IgD-negative memory B cell (primary cell): ENCODE results near the gene SNRNP70. TPM values are rescaled to one million over a fixed set of nuclear protein-coding genes. Genes with fewer than 3 reads are reported as not detected.

Source experiments
- H3K27ac Mint-ChIP-seq, 3 donors: one replicate each; pipeline ENCODE4 v1.8.0; 2020 to 2022; ENCODE audit warnings: mild to moderate bottlenecking in 3 of 3, mixed read lengths in 3 of 3, moderate library complexity in 1 of 3
- H3K27me3 Mint-ChIP-seq: one replicate; pipeline ENCODE4 v1.8.0; 2021; ENCODE audit warnings: mixed read lengths
- H3K36me3 Mint-ChIP-seq: one replicate; pipeline ENCODE4 v1.8.0; 2020; ENCODE audit warnings: mild to moderate bottlenecking, mixed read lengths
- H3K4me1 Mint-ChIP-seq, 3 donors: one replicate each; pipeline ENCODE4 v1.8.0; 2020 to 2022; ENCODE audit warnings: mixed read lengths in 3 of 3, mild to moderate bottlenecking in 1 of 3
- H3K4me3 Mint-ChIP-seq, 4 donors: one replicate each; pipeline ENCODE4 v1.8.0; 2020 to 2022; ENCODE audit warnings: mild to moderate bottlenecking in 4 of 4, mixed read lengths in 4 of 4, moderate library complexity in 3 of 4
- H3K9me3 Mint-ChIP-seq, 3 donors: one replicate each; pipeline ENCODE4 v1.8.0; 2020 to 2021; ENCODE audit warnings: mixed read lengths in 3 of 3, mild to moderate bottlenecking in 1 of 3
- polyA plus RNA-seq: library from polyadenylated mRNA; unstranded; fragments of 300-500 nt; fragmentation: Illumina TruSeq; gene quantifications from one replicate; pipeline ENCODE4 v1.2.3, GENCODE V29; 2021

The SNRNP70 gene
- polyA plus RNA-seq, 1 donor from 2014 or later = 67.0 TPM

- peaks cover 3% of the 10 kb centered on the region for H3K36me3 Mint-ChIP-seq
- peaks cover 40% of the 10 kb centered on the region for H3K27me3 Mint-ChIP-seq
- H3K27ac Mint-ChIP-seq = peak within 1 kb of the TSS in 2 of 3 donors; percentile 31 to 80
- peaks cover 4 to 14% (median 11%) of the 10 kb centered on the region in 3 donors for H3K4me1 Mint-ChIP-seq
- no peaks in the 10 kb centered on the region for H3K9me3 Mint-ChIP-seq
- H3K4me3 Mint-ChIP-seq = peak within 1 kb of the TSS; percentile 77 to 93 (median 84)
Observed at GRCh38 chr19:49057636-49058234, 27.5 kb upstream of the SNRNP70 start, which contains the start of gene CGB7. TSS of gene CGB7 (minus strand) at chr19:49057749. CDS start at chr19:49055375, 2,374 bp downstream.

DNA sequence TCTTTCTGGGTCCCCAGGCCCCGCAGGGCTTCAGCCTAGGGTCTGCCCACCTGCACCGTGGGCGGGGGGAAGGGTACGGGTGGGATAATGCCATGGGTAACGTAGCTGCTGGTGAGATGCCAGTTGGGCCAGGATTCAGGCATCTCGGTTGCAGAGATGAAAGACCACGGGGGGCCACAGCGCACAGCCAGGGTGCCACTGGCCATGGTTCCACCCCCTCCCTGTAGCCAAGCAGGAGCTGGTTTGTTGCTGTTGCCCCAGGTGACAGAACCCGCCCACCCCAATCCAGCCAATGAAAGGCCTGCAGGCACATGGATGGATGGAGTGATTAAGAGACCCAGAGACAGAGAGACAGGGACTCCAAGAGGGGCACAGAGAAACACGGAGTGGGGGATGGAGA, 26.7 kb upstream of the SNRNP70 start:
- Mint-ChIP-seq H3K27ac (peak overlapping the region in 1 of 3 donors; percentile 80), H3K4me1 (peaks cover 4 to 14% (median 11%) of the 10 kb centered on the region in 3 donors), H3K36me3 (peaks cover 3% of the 10 kb centered on the region), H3K27me3 (peaks cover 46% of the 10 kb centered on the region), H3K4me3 (peak overlapping the region in 1 of 4 donors; percentile 87), H3K9me3 (no peaks in the 10 kb centered on the region)

DNA sequence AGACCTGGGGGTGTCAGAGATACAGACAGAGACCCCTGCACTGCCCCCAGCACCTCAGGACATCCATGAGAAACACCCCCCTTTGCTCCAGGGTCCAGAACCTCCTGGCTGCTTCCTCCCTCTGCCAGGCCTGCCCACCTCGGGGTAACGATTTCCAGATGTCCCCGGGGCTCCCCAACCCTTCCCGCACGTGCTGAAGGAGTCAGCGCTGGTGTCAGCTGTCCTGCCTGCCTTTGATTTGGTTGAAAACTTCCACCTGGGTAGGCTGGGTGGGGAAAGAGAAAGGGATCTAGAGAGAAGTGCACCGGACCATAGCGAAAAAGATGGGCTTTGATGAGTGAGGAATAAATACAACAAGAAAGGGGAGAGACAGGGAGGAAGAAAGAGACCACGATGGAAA, 26.2 kb upstream of the SNRNP70 start:
- no peaks in the 10 kb centered on the region for H3K9me3 Mint-ChIP-seq
- H3K4me1 Mint-ChIP-seq = peaks cover 4 to 14% (median 11%) of the 10 kb centered on the region in 3 donors
- peaks cover 43% of the 10 kb centered on the region for H3K27me3 Mint-ChIP-seq
- H3K4me3 Mint-ChIP-seq = peak overlapping the region in 1 of 4 donors; percentile 41
- peaks cover 3% of the 10 kb centered on the region for H3K36me3 Mint-ChIP-seq
- H3K27ac Mint-ChIP-seq = peak overlapping the region in 1 of 3 donors; percentile 80

GRCh38 chr19:49061000-49061399, 24.3 kb upstream of the SNRNP70 start:
- no peaks in the 10 kb centered on the region for H3K9me3 Mint-ChIP-seq
- peak overlapping the region in 2 of 4 donors; percentile 3 to 6 for H3K4me3 Mint-ChIP-seq
- peak overlapping the region in 1 of 3 donors; percentile 17 for H3K27ac Mint-ChIP-seq
- peaks cover 50% of the 10 kb centered on the region for H3K27me3 Mint-ChIP-seq
- peaks cover 3% of the 10 kb centered on the region for H3K36me3 Mint-ChIP-seq
- H3K4me1 Mint-ChIP-seq = peaks cover 4 to 14% (median 11%) of the 10 kb centered on the region in 3 donors

- Mint-ChIP-seq H3K27ac (no peak overlapping the region), H3K36me3 (peaks cover 3% of the 10 kb centered on the region), H3K4me1 (peaks cover 4 to 14% (median 11%) of the 10 kb centered on the region in 3 donors), H3K27me3 (peaks cover 51% of the 10 kb centered on the region), H3K9me3 (no peaks in the 10 kb centered on the region), H3K4me3 (no peak overlapping the region)
Observed at GRCh38 chr19:49061445-49061844, 23.8 kb upstream of the SNRNP70 start.

DNA sequence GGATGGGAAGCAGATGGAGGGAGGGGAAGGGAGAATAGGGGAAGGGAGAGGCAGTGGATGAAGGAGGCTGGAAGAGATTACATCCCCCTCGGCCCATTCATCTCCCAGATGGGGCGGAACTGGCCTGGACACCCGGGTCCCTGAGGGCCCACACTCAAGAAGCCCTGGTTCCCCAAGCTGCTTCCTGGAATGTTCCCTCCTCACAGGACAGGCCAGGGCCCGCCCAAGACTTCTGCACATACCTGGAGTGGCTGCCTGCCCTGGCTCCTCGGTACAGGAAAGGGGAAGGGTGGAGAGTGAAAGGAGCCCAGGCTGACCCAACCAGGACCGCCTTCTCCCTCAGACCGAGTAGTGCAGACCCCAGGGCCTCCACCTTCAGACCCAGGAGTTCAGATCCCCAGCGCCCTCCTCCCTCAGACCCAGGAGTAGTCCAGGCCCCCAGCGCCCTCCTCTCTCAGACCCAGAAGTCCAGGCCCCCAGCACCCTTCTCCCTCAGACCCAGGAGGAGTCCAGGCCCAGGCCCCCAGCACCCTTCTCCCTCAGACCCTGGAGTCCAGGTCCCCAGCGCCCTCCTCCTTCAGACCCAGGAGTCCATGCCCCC, 21.1 kb upstream of the SNRNP70 start:
- H3K4me1 Mint-ChIP-seq = peaks cover 0 to 4% (median 3%) of the 10 kb centered on the region in 3 donors
- peaks cover 3% of the 10 kb centered on the region for H3K36me3 Mint-ChIP-seq
- no peak overlapping the region for H3K27ac Mint-ChIP-seq
- no peak overlapping the region for H3K4me3 Mint-ChIP-seq
- H3K9me3 Mint-ChIP-seq = peaks cover 0 to under 1% (median 0%) of the 10 kb centered on the region in 3 donors
- H3K27me3 Mint-ChIP-seq = peaks cover 47% of the 10 kb centered on the region

GRCh38 chr19:49064768-49065611, 20.3 kb upstream of the SNRNP70 start, which contains the start of gene NTF4:
TSS of gene NTF4 (minus strand) at chr19:49064818. CDS start at chr19:49061997, 2,821 bp downstream.
- Mint-ChIP-seq H3K36me3 (no peaks in the 10 kb centered on the region), H3K4me3 (no peak within 1 kb of the TSS), H3K9me3 (peaks cover 0 to 6% (median 4%) of the 10 kb centered on the region in 3 donors), H3K4me1 (no peaks in the 10 kb centered on the region), H3K27ac (no peak within 1 kb of the TSS), H3K27me3 (peaks cover 47% of the 10 kb centered on the region)

GRCh38 chr19:49065905-49066512, 19.2 kb upstream of the SNRNP70 start:
- Mint-ChIP-seq H3K4me3 (peak overlapping the region in 1 of 4 donors; percentile 17), H3K4me1 (no peaks in the 10 kb centered on the region), H3K9me3 (peaks cover 0 to 6% (median 4%) of the 10 kb centered on the region in 3 donors), H3K27ac (no peak overlapping the region), H3K36me3 (no peaks in the 10 kb centered on the region), H3K27me3 (peaks cover 44% of the 10 kb centered on the region)

GRCh38 chr19:49067554-49067953, 17.7 kb upstream of the SNRNP70 start:
- no peaks in the 10 kb centered on the region for H3K4me1 Mint-ChIP-seq
- H3K36me3 Mint-ChIP-seq = no peaks in the 10 kb centered on the region
- no peak overlapping the region for H3K4me3 Mint-ChIP-seq
- H3K27ac Mint-ChIP-seq = no peak overlapping the region
- peaks cover 43% of the 10 kb centered on the region for H3K27me3 Mint-ChIP-seq
- H3K9me3 Mint-ChIP-seq = peaks cover 0 to 6% (median 4%) of the 10 kb centered on the region in 3 donors

GRCh38 chr19:49069026-49069425, 16.2 kb upstream of the SNRNP70 start:
- peaks cover 2 to 6% (median 4%) of the 10 kb centered on the region in 3 donors for H3K4me1 Mint-ChIP-seq
- no peak overlapping the region for H3K27ac Mint-ChIP-seq
- H3K27me3 Mint-ChIP-seq = peaks cover 47% of the 10 kb centered on the region
- H3K4me3 Mint-ChIP-seq = no peak overlapping the region
- H3K9me3 Mint-ChIP-seq = peaks cover 0 to 6% (median 5%) of the 10 kb centered on the region in 3 donors
- no peaks in the 10 kb centered on the region for H3K36me3 Mint-ChIP-seq

DNA sequence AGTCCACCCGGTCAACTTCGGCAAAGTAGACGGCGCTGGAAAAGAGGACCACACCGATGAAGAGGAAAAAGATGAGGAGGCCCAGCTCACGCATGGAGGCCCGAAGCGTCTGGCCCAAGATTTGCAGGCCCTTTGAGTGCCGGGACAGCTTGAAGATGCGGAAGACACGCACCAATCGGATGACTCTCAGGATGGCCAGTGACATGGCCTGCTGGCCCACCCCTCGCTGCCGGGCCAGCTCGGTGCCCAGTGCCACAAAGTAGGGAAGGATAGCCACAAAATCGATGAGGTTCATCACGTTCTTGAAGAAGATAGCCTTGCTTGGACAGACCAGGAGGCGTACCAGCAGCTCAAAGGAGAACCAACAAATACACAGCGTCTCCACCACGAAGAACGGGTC, 14.8 kb upstream of the SNRNP70 start:
- Mint-ChIP-seq H3K4me3 (no peak overlapping the region), H3K4me1 (peaks cover 2 to 6% (median 5%) of the 10 kb centered on the region in 3 donors), H3K27me3 (peaks cover 44% of the 10 kb centered on the region), H3K36me3 (no peaks in the 10 kb centered on the region), H3K9me3 (peaks cover 0 to 6% (median 5%) of the 10 kb centered on the region in 3 donors), H3K27ac (no peak overlapping the region)

DNA sequence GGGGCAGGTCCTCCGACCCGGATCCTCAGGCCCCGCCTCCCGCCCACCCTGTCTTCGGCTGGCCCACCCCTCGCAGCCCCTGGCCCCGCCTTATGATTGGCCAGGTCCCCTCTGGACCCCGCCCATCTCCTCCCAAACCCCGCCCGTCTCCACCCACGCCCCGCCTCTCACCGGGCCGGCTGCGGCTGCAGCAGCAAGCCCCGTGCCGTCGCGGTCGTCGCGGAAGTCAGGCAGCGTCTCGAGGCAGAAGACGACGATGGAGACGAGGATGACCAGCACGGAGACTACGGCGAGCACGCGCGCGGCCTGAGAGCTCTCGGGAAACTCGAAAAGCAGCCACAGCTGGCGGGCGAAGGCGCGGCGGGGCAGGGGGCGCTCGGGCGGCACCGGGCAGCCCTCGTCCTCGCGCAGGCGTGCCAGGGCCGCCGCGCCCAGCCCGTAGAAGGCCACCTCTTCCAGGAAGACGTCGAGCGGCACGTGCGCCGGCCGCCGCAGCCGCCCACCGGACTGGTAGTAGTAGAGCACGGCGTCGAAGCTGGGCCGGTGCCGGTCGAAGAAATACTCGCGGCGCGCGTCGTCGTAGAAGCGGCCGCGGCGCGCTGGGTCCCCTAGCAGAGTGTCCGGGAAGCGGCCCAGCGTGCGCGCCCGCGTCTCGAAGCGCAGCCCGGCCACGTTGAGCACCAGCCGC, 13.2 kb upstream of the SNRNP70 start:
- H3K27ac Mint-ChIP-seq = peak overlapping the region in 1 of 3 donors; percentile 16
- H3K27me3 Mint-ChIP-seq = peaks cover 38% of the 10 kb centered on the region
- peak overlapping the region in 1 of 4 donors; percentile 8 for H3K4me3 Mint-ChIP-seq
- H3K9me3 Mint-ChIP-seq = peaks cover 0 to 6% (median 5%) of the 10 kb centered on the region in 3 donors
- H3K4me1 Mint-ChIP-seq = peaks cover 2 to 6% (median 5%) of the 10 kb centered on the region in 3 donors
- no peaks in the 10 kb centered on the region for H3K36me3 Mint-ChIP-seq

DNA sequence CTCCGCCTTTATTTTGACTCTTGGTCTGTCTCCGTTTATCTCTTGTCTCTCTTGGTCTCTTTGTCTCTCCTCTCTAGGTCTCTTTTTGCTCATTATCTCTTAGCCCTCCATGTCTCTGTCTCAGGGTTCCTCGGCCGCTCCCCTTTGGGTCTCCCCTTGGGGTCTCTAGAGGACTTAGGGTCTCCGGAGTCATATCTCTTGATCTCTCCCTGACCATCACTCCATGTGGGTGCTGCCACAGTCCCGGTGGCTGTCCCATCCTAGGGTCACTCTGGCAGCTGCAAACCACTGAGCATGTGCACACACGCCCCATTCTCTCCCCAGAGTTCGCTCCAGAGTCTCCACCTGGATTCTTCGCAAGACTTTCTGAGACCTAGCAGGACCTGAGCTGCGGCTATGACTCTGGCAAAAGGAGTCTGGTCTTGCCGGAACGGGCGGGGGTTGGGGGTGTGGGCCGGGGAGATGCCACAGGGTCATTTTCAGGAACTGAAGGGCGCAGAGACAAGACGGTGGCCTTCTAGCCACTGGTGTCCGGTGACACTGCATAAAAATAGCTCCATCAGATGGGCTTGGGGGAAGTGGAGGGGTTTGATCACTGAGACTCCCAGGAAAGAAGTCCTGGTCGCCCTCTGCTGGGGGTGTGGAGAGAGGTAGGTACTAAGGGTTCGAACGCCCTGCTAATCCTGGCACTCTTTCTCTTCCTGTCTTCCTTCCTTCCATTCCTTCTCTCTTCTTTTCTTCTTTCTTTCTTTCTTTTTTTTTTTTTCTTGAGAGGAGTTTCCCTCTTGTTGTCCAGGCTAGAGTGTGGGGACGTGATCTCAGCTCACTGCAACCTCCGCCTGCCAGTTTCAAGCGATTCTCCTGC, 11.5 kb upstream of the SNRNP70 start:
- Mint-ChIP-seq H3K27ac (peak overlapping the region in 2 of 3 donors; percentile 50 to 76), H3K27me3 (peaks cover 29% of the 10 kb centered on the region), H3K36me3 (no peaks in the 10 kb centered on the region), H3K9me3 (peaks cover 0 to 6% (median 5%) of the 10 kb centered on the region in 3 donors), H3K4me1 (peaks cover 2 to 6% (median 5%) of the 10 kb centered on the region in 3 donors), H3K4me3 (peak overlapping the region in 2 of 4 donors; percentile 80 to 82)
